Vagina (tissue), 2 donors: ENCODE measurements around the gene MOGAT3. TPM values are rescaled to one million over a fixed set of nuclear protein-coding genes. Genes with fewer than 3 reads are reported as not detected.

Source experiments
- DNase-seq, 2 donors: peaks; one replicate each; pipeline ENCODE4 v3.0.0-alpha.2; 2017; ENCODE audit errors: extremely low spot score in 2 of 2
- H3K27ac ChIP-seq: fragments of 200-600 bp; sonication (generic); one replicate; pipeline ENCODE4 v1.5.1; 2019
- H3K27me3 ChIP-seq: fragments of 200-600 bp; sonication (generic); one replicate; pipeline ENCODE4 v1.5.1; 2019
- H3K36me3 ChIP-seq, 2 donors: fragments of 200-600 bp; sonication (generic); one replicate each; pipeline ENCODE4 v1.5.1; 2017 to 2019
- H3K4me1 ChIP-seq: fragments of 200-600 bp; sonication (generic); one replicate; pipeline ENCODE4 v1.5.1; 2019
- H3K4me3 ChIP-seq, 2 donors: fragments of 200-600 bp; sonication (generic); 1 replicate in 1 of 2; 2 replicates in 1 of 2; pipeline ENCODE4 v1.5.1; 2016 to 2019
- H3K9me3 ChIP-seq: fragments of 200-600 bp; sonication (generic); one replicate; pipeline ENCODE4 v1.5.1; 2019
- POLR2A ChIP-seq, 2 donors: fragments of 450-650 bp; IDR thresholded peaks; one replicate each; pipeline ENCODE4 v1.6.1; 2017; ENCODE audit warnings: antibody characterized with exemption in 2 of 2, mild to moderate bottlenecking in 2 of 2, moderate library complexity in 2 of 2
- POLR2AphosphoS5 ChIP-seq, 2 donors: sonication (generic); formaldehyde crosslinking; IDR thresholded peaks; one replicate each; pipeline ENCODE4 v1.9.0; 2017; ENCODE audit warnings: antibody characterized with exemption in 2 of 2, mild to moderate bottlenecking in 2 of 2, low read depth in 1 of 2; ENCODE audit not compliant: insufficient read depth in 1 of 2
- intact Hi-C: fragments of 100-400 bp; cut with DNase I; formaldehyde crosslinking; loops from one replicate; pipeline ENCODE4 v1.15.1; 2023
- total RNA-seq: library from RNA; depleted of rRNA; stranded (reverse); fragments of >200 nt; gene quantifications from one replicate; pipeline ENCODE4 v1.2.3, GENCODE V29; 2016
- TF ChIP-seq, protein P1 (sequence below), 3 experiments: fragments of 450-650 bp in 2 of 3; fragments of 200-600 bp in 1 of 3; sonication (generic) in 1 of 3; IDR thresholded peaks; one replicate each; pipeline ENCODE4 v1.5.1; 2017 to 2019; ENCODE audit warnings: antibody characterized with exemption in 3 of 3, mild to moderate bottlenecking in 2 of 3, moderate library complexity in 2 of 3

MOGAT3 gene
- total RNA-seq, 1 donor from 2014 or later, result not detected

DNA sequence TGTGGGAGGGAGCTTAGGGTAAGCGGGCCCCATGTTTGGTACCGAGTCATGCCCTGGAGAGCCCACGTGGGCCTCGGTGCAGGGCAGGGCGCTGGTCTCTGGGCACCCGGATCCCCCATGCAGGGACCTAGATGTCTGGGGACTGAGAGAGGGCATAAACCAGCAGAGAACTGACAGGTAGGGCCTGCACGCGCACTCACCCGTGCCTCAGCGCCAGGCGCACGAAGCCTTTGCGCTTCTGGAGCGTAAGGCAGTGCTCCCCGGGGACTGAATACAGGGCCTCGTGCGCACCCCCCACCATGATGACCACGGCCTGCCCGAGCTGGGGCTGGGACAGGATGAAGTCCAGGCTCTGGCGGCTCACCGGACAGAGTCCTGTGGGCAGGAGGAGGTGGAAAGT, 2.8 kb downstream of the MOGAT3 start:
- intact Hi-C loops, result loop anchor here (10.0 kb wide), 1 partner anchor 87 kb away; no protein-coding TSS in a partner anchor
- Histone ChIP-seq H3K27me3 (no peaks in the 10 kb centered on the region), H3K4me1 (peaks cover 8% of the 10 kb centered on the region)

GRCh38 chr7:101195884-101196283, 5.0 kb downstream of the MOGAT3 start:
- H3K27ac ChIP-seq, result no peak overlapping the region
- intact Hi-C loops, result loop anchor here (10.0 kb wide), 1 partner anchor 89 kb away; no protein-coding TSS in a partner anchor
- H3K36me3 ChIP-seq, result no peaks in the 10 kb centered on the region
- no peaks in the 10 kb centered on the region for H3K27me3 ChIP-seq
- no peak for TF ChIP-seq POLR2AphosphoS5 (IDR thresholded peaks at IDR 0.05; ENCODE audit: insufficient read depth in 1 of 2, low read depth in 1 of 2)
- TF ChIP-seq POLR2A (IDR thresholded peaks at IDR 0.05), result no peak
- TF ChIP-seq, protein P1, sequence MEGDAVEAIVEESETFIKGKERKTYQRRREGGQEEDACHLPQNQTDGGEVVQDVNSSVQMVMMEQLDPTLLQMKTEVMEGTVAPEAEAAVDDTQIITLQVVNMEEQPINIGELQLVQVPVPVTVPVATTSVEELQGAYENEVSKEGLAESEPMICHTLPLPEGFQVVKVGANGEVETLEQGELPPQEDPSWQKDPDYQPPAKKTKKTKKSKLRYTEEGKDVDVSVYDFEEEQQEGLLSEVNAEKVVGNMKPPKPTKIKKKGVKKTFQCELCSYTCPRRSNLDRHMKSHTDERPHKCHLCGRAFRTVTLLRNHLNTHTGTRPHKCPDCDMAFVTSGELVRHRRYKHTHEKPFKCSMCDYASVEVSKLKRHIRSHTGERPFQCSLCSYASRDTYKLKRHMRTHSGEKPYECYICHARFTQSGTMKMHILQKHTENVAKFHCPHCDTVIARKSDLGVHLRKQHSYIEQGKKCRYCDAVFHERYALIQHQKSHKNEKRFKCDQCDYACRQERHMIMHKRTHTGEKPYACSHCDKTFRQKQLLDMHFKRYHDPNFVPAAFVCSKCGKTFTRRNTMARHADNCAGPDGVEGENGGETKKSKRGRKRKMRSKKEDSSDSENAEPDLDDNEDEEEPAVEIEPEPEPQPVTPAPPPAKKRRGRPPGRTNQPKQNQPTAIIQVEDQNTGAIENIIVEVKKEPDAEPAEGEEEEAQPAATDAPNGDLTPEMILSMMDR (IDR thresholded peaks at IDR 0.05), result no peak
- no peaks in the 10 kb centered on the region for H3K4me1 ChIP-seq
- DNase-seq, result no peak
- H3K4me3 ChIP-seq, result no peak overlapping the region
- H3K9me3 ChIP-seq, result no peaks in the 10 kb centered on the region

More for the DNA sequence above, 2.8 kb downstream of the MOGAT3 start:
- no peaks in the 10 kb centered on the region for H3K36me3 ChIP-seq
- no peak for DNase-seq
- H3K4me3 ChIP-seq, result no peak overlapping the region
- no peak overlapping the region for H3K27ac ChIP-seq
- TF ChIP-seq POLR2AphosphoS5 (IDR thresholded peaks at IDR 0.05; ENCODE audit: insufficient read depth in 1 of 2, low read depth in 1 of 2), result no peak
- TF ChIP-seq, protein P1 (IDR thresholded peaks at IDR 0.05), result no peak
- no peak for TF ChIP-seq POLR2A (IDR thresholded peaks at IDR 0.05)
- no peaks in the 10 kb centered on the region for H3K9me3 ChIP-seq

DNA sequence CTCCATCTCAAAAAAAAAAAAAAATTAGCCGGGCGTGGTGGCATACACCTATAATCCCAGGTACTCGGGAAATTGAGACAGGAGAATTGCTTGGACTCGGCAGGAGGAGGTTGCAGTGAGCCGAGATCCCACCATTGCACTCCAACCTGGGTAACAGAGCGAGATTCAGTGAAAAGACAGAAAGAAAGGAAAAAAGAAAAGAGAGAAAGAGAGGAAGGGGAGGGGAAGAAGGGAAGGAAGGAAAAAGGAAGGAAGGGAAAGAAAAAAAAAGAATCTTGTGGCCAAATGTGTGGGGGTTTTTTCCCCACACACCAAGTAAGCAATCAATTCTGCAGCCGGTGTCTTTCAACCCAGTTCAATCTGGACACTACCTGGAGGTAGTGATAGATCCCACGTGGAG, 11.7 kb downstream of the MOGAT3 start:
- TF ChIP-seq POLR2A (IDR thresholded peaks at IDR 0.05) (no peak), POLR2AphosphoS5 (IDR thresholded peaks at IDR 0.05; ENCODE audit: insufficient read depth in 1 of 2, low read depth in 1 of 2) (no peak)
- TF ChIP-seq, protein P1 (IDR thresholded peaks at IDR 0.05), result no peak
- Histone ChIP-seq H3K4me1 (no peaks in the 10 kb centered on the region), H3K27me3 (no peaks in the 10 kb centered on the region), H3K4me3 (no peak overlapping the region), H3K36me3 (no peaks in the 10 kb centered on the region), H3K9me3 (no peaks in the 10 kb centered on the region), H3K27ac (no peak overlapping the region)
- no peak for DNase-seq
- intact Hi-C loops, result no loop called here

GRCh38 chr7:101186844-101187428, 13.9 kb downstream of the MOGAT3 start:
- Histone ChIP-seq H3K4me3 (no peak overlapping the region), H3K27ac (no peak overlapping the region), H3K4me1 (no peaks in the 10 kb centered on the region), H3K36me3 (no peaks in the 10 kb centered on the region), H3K27me3 (no peaks in the 10 kb centered on the region), H3K9me3 (no peaks in the 10 kb centered on the region)
- intact Hi-C loops, result no loop called here
- no peak for DNase-seq
- TF ChIP-seq, protein P1 (IDR thresholded peaks at IDR 0.05), result no peak
- TF ChIP-seq POLR2AphosphoS5 (IDR thresholded peaks at IDR 0.05; ENCODE audit: insufficient read depth in 1 of 2, low read depth in 1 of 2) (no peak), POLR2A (IDR thresholded peaks at IDR 0.05) (no peak)

DNA sequence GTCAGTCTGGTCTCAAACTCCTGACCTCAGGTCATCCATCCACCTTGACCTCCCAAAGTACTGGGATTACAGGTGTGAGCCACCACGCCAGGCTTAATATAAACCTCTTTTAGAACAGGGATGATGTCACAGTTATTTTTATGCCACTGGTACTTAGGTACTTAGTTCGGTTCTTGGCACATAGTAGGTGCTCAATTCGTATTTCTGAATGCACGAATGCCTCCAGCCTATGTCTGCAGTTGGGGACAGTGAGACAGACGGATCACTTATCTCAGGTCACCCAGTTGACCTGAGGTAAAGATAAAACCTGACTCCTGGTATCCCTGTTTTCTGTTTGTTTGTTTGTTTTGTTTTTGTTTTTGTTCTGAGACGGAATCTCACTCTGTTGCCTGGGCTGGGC, 14.6 kb downstream of the MOGAT3 start:
- TF ChIP-seq POLR2AphosphoS5 (IDR thresholded peaks at IDR 0.05; ENCODE audit: insufficient read depth in 1 of 2, low read depth in 1 of 2) (no peak), POLR2A (IDR thresholded peaks at IDR 0.05) (no peak)
- TF ChIP-seq, protein P1 (IDR thresholded peaks at IDR 0.05), result no peak
- no peaks in the 10 kb centered on the region for H3K9me3 ChIP-seq
- intact Hi-C loops, result no loop called here
- no peak overlapping the region for H3K27ac ChIP-seq
- H3K36me3 ChIP-seq, result no peaks in the 10 kb centered on the region
- no peak overlapping the region for H3K4me3 ChIP-seq
- no peaks in the 10 kb centered on the region for H3K4me1 ChIP-seq
- no peaks in the 10 kb centered on the region for H3K27me3 ChIP-seq
- no peak for DNase-seq
